ENCODE measurements around the gene GGT6. TPM values are rescaled to one million over a fixed set of nuclear protein-coding genes. Genes with fewer than 3 reads are reported as not detected.
"Not testable (repeated sequence)": the region's sequence is repeated elsewhere in the genome, so short reads cannot be mapped to it uniquely, and the experiment has no call there.

The GGT6 gene
- total RNA-seq, 4 donors from 2014 or later, result not detected

- H3K4me1 ChIP-seq, result peaks cover 9 to 24% (median 18%) of the 10 kb centered on the region in 4 donors
- H3K27ac ChIP-seq (replicated peaks in 1 of 4), result no peak overlapping the region
- intact Hi-C loops (cut with DNase I), result no loop called here
- no peak overlapping the region for H3K4me3 ChIP-seq
- no peaks in the 10 kb centered on the region for H3K36me3 ChIP-seq
- peaks cover 0 to 35% (median 5%) of the 10 kb centered on the region in 4 donors for H3K27me3 ChIP-seq
- H3K9me3 ChIP-seq, result no peaks in the 10 kb centered on the region
- DNase-seq (ENCODE audit: extremely low spot score), result no peak
- no peak for TF ChIP-seq CTCF (IDR thresholded peaks at IDR 0.05)
- no peak for TF ChIP-seq POLR2AphosphoS5 (IDR thresholded peaks at IDR 0.05)
- no peak for TF ChIP-seq EP300 (IDR thresholded peaks at IDR 0.05)
- TF ChIP-seq POLR2A (IDR thresholded peaks at IDR 0.05; ENCODE audit: low read depth), result no peak
- 81% methylated on average over 11 of the region's 11 CpGs for WGBS
These were observed 19.3 kb upstream of the GGT6 start for GRCh38 chr17:4579678-4580077.

GRCh38 chr17:4578349-4578748, 18.0 kb upstream of the GGT6 start:
- not testable (repeated sequence) for DNase-seq (ENCODE audit: extremely low spot score)

GRCh38 chr17:4577386-4577993, 17.1 kb upstream of the GGT6 start:
- no peak overlapping the region for H3K27ac ChIP-seq (replicated peaks in 1 of 4)
- H3K4me1 ChIP-seq, result peaks cover 0 to 2% (median 0%) of the 10 kb centered on the region in 4 donors
- no peaks in the 10 kb centered on the region for H3K36me3 ChIP-seq
- H3K27me3 ChIP-seq, result peaks cover 0 to 13% (median 0%) of the 10 kb centered on the region in 4 donors
- TF ChIP-seq POLR2A (IDR thresholded peaks at IDR 0.05; ENCODE audit: low read depth), result no peak
- no peak for TF ChIP-seq POLR2AphosphoS5 (IDR thresholded peaks at IDR 0.05)
- TF ChIP-seq EP300 (IDR thresholded peaks at IDR 0.05), result no peak
- TF ChIP-seq CTCF (IDR thresholded peaks at IDR 0.05), result no peak
- H3K4me3 ChIP-seq, result no peak overlapping the region
- intact Hi-C loops (cut with DNase I), result no loop called here
- 85% methylated on average over 8 of the region's 8 CpGs for WGBS
- no peak for DNase-seq (ENCODE audit: extremely low spot score)
- H3K9me3 ChIP-seq, result no peaks in the 10 kb centered on the region

More at GRCh38 chr17:4578349-4578748, 18.0 kb upstream of the GGT6 start:
- H3K27ac ChIP-seq (replicated peaks in 1 of 4); intact Hi-C loops (cut with DNase I); H3K4me3 ChIP-seq; H3K9me3 ChIP-seq; H3K36me3 ChIP-seq: not testable (repeated sequence)
- H3K27me3 ChIP-seq, result peaks cover 0 to 22% (median 0%) of the 10 kb centered on the region in 4 donors
- WGBS, result 97% methylated on average over 5 of the region's 24 CpGs
- H3K4me1 ChIP-seq, result peaks cover under 1 to 10% (median 5%) of the 10 kb centered on the region in 4 donors

GRCh38 chr17:4576729-4577322, 16.4 kb upstream of the GGT6 start:
- Histone ChIP-seq H3K27ac (replicated peaks in 1 of 4) (no peak overlapping the region), H3K4me3 (no peak overlapping the region), H3K36me3 (no peaks in the 10 kb centered on the region), H3K9me3 (no peaks in the 10 kb centered on the region), H3K4me1 (no peaks in the 10 kb centered on the region), H3K27me3 (peaks cover 0 to 7% (median 0%) of the 10 kb centered on the region in 4 donors)
- WGBS, result 80% methylated on average over 14 of the region's 18 CpGs
- intact Hi-C loops (cut with DNase I), result no loop called here
- no peak for DNase-seq (ENCODE audit: extremely low spot score)
- TF ChIP-seq POLR2AphosphoS5 (IDR thresholded peaks at IDR 0.05), result no peak
- no peak for TF ChIP-seq POLR2A (IDR thresholded peaks at IDR 0.05; ENCODE audit: low read depth)
- TF ChIP-seq EP300 (IDR thresholded peaks at IDR 0.05), result no peak
- TF ChIP-seq CTCF (IDR thresholded peaks at IDR 0.05), result no peak

- intact Hi-C loops (cut with DNase I), result no loop called here
- Histone ChIP-seq H3K4me3 (no peak overlapping the region), H3K4me1 (no peaks in the 10 kb centered on the region), H3K36me3 (no peaks in the 10 kb centered on the region), H3K9me3 (no peaks in the 10 kb centered on the region), H3K27ac (replicated peaks in 1 of 4) (no peak overlapping the region), H3K27me3 (peaks cover 0 to 5% (median 0%) of the 10 kb centered on the region in 4 donors)
- TF ChIP-seq EP300 (IDR thresholded peaks at IDR 0.05) (no peak), CTCF (IDR thresholded peaks at IDR 0.05) (no peak), POLR2A (IDR thresholded peaks at IDR 0.05; ENCODE audit: low read depth) (no peak), POLR2AphosphoS5 (IDR thresholded peaks at IDR 0.05) (no peak)
- DNase-seq (ENCODE audit: extremely low spot score), result no peak
- WGBS, result 80% methylated on average over 6 of the region's 6 CpGs
These were observed 15.8 kb upstream of the GGT6 start for GRCh38 chr17:4576161-4576558.
